GM23248 (cell line): ENCODE data around the gene CGNL1.

Experiments used
- EZH2 ChIP-seq: fragments of 200-600 bp; sonication (generic); IDR thresholded peaks from 2 replicates; pipeline ENCODE4 v1.6.1; 2018; ENCODE audit warnings: antibody characterized with exemption, mild to moderate bottlenecking; ENCODE audit not compliant: insufficient read depth, poor library complexity, severe bottlenecking
- EZH2phosphoT487 ChIP-seq: fragments of 200-600 bp; sonication (generic); IDR thresholded peaks from 2 replicates; pipeline ENCODE4 v1.6.1; 2018; ENCODE audit warnings: antibody characterized with exemption, moderate library complexity, mild to moderate bottlenecking, low read depth; ENCODE audit not compliant: insufficient read depth

GRCh38 chr15:57507111-57507510, 130.8 kb downstream of the CGNL1 start:
- TF ChIP-seq EZH2 (no peak), EZH2phosphoT487 (no peak)
